Measurements from ENCODE around the gene SMYD2. TPM values are rescaled to one million over a fixed set of nuclear protein-coding genes. Genes with fewer than 3 reads are reported as not detected.

The SMYD2 gene
- total and polyA plus RNA-seq, 2 experiments from 2014 or later: 34.4 to 39.8 TPM

DNA sequence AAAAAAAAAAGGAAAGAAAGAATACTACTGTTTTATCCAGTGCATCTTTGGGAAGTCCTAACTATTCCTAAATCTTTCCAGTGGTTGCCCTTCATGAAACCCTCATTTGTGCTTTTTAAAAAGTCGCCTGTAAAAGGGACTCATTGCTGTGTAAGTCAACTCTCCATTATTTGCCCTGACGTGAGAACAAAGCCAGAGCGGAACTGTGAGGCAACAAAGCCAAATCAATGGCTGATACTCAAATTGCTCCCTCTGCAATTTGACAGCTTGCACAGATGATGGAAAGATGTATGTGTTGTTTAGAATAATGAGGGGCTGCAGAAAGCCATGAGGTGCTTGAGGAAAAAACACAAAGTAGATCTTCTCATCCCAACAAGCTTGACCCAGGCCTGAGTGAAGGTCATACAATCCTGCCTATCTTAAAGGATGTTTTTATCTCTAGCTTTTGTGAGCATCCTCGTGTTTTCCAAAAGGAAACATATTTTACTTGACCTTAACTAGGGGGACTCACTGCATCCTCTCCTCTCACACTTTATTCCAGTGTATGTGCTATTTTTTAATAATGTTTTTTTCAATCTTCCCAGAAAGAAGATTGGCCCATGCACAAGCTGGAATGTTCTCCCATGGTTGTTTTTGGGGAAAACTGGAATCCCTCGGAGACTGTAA lies 33.4 kb downstream of the SMYD2 start:
- Histone ChIP-seq H2AFZ (no peak overlapping the region), H3K79me2 (no peaks in the 10 kb centered on the region), H3K4me2 (no peak overlapping the region), H3K27ac (no peak overlapping the region), H4K20me1 (ENCODE audit: insufficient read depth, poor library complexity, severe bottlenecking) (no peaks in the 10 kb centered on the region), H3K27me3 (no peaks in the 10 kb centered on the region), H3K4me3 (no peak overlapping the region), H3K36me3 (replicated peaks; ENCODE audit: insufficient read depth, low read depth) (no peaks in the 10 kb centered on the region), H3K9me2 (replicated peaks; ENCODE audit: insufficient read depth) (no peaks in the 10 kb centered on the region), H3K9me3 (ENCODE audit: low read depth) (no peaks in the 10 kb centered on the region), H3K4me1 (ENCODE audit: insufficient read depth) (no peaks in the 10 kb centered on the region)
- WGBS (ENCODE audit: low lambda C conversion rate, missing lambda C conversion rate): 86% methylated on average over 5 of the region's 5 CpGs
- DNase-seq (ENCODE audit: low spot score): no peak
- TF ChIP-seq EZH2phosphoT487 (IDR thresholded peaks at IDR 0.05; ENCODE audit: low read depth, severe bottlenecking, unreplicated experiment): no peak
- TF ChIP-seq, protein P1, sequence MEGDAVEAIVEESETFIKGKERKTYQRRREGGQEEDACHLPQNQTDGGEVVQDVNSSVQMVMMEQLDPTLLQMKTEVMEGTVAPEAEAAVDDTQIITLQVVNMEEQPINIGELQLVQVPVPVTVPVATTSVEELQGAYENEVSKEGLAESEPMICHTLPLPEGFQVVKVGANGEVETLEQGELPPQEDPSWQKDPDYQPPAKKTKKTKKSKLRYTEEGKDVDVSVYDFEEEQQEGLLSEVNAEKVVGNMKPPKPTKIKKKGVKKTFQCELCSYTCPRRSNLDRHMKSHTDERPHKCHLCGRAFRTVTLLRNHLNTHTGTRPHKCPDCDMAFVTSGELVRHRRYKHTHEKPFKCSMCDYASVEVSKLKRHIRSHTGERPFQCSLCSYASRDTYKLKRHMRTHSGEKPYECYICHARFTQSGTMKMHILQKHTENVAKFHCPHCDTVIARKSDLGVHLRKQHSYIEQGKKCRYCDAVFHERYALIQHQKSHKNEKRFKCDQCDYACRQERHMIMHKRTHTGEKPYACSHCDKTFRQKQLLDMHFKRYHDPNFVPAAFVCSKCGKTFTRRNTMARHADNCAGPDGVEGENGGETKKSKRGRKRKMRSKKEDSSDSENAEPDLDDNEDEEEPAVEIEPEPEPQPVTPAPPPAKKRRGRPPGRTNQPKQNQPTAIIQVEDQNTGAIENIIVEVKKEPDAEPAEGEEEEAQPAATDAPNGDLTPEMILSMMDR (IDR thresholded peaks at IDR 0.05; ENCODE audit: poor library complexity): no peak
- no peak for TF ChIP-seq EZH2 (IDR thresholded peaks at IDR 0.05; ENCODE audit: borderline replicate concordance)

DNA sequence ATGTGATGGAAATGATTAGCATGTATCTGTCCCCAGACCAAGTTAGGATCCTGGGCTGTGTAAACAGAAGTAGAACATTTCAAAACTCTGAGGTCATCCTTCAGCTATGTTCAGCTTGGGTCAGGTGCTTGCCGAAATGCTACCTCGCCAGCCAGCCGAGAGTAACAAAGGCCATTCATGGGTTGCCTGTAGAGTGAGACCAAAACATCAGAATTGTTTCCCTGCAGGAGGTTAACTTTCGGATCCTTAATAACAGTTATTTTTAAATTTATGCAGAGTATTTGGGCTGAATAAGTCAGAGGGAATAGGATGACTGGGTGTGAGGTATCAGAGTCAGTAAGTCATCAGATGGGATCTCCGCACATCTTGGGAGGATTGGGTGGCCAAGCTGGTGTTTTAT lies 35.6 kb downstream of the SMYD2 start:
- Histone ChIP-seq H3K9me2 (replicated peaks; ENCODE audit: insufficient read depth) (no peaks in the 10 kb centered on the region), H3K79me2 (no peaks in the 10 kb centered on the region), H3K9me3 (ENCODE audit: low read depth) (no peaks in the 10 kb centered on the region), H3K4me1 (ENCODE audit: insufficient read depth) (no peaks in the 10 kb centered on the region), H3K27me3 (no peaks in the 10 kb centered on the region), H4K20me1 (ENCODE audit: insufficient read depth, poor library complexity, severe bottlenecking) (no peaks in the 10 kb centered on the region), H3K4me2 (no peak overlapping the region), H3K4me3 (no peak overlapping the region), H2AFZ (no peak overlapping the region), H3K27ac (no peak overlapping the region), H3K36me3 (replicated peaks; ENCODE audit: insufficient read depth, low read depth) (no peaks in the 10 kb centered on the region)
- 73% methylated on average over 5 of the region's 5 CpGs for WGBS (ENCODE audit: low lambda C conversion rate, missing lambda C conversion rate)
- DNase-seq (ENCODE audit: low spot score): no peak
- no peak for TF ChIP-seq EZH2 (IDR thresholded peaks at IDR 0.05; ENCODE audit: borderline replicate concordance)
- TF ChIP-seq EZH2phosphoT487 (IDR thresholded peaks at IDR 0.05; ENCODE audit: low read depth, severe bottlenecking, unreplicated experiment): no peak
- TF ChIP-seq, protein P1 (IDR thresholded peaks at IDR 0.05; ENCODE audit: poor library complexity): no peak

DNA sequence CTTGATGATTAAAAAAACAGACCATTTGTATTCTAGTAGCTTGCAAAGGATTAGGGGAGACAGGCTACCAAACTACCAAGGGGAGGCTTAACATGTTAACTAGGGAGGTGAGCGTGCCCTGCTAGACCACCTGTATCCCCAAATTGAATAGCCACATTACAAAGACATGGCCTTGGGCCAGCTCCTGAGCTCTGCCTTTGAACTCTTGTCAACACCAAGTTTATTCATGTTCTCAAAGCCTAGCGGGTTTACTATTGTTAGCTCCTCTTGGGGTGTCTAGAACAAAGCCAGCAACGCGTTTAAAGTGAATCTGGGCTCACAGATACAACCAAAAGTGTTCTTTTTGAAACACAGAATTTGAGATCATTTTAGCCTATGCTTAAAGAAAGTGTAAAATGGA lies 36.3 kb downstream of the SMYD2 start:
- Histone ChIP-seq H3K4me1 (ENCODE audit: insufficient read depth) (no peaks in the 10 kb centered on the region), H3K4me2 (no peak overlapping the region), H4K20me1 (ENCODE audit: insufficient read depth, poor library complexity, severe bottlenecking) (no peaks in the 10 kb centered on the region), H3K9me3 (ENCODE audit: low read depth) (no peaks in the 10 kb centered on the region), H3K79me2 (no peaks in the 10 kb centered on the region), H3K36me3 (replicated peaks; ENCODE audit: insufficient read depth, low read depth) (no peaks in the 10 kb centered on the region), H3K27ac (no peak overlapping the region), H2AFZ (no peak overlapping the region), H3K9me2 (replicated peaks; ENCODE audit: insufficient read depth) (no peaks in the 10 kb centered on the region), H3K4me3 (no peak overlapping the region), H3K27me3 (no peaks in the 10 kb centered on the region)
- 65% methylated on average over 4 of the region's 4 CpGs for WGBS (ENCODE audit: low lambda C conversion rate, missing lambda C conversion rate)
- TF ChIP-seq, protein P1 (IDR thresholded peaks at IDR 0.05; ENCODE audit: poor library complexity): no peak
- TF ChIP-seq EZH2 (IDR thresholded peaks at IDR 0.05; ENCODE audit: borderline replicate concordance) (no peak), EZH2phosphoT487 (IDR thresholded peaks at IDR 0.05; ENCODE audit: low read depth, severe bottlenecking, unreplicated experiment) (no peak)
- no peak for DNase-seq (ENCODE audit: low spot score)
